K562 (cell line): ENCODE results near the gene AKT1. TPM values are rescaled to one million over a fixed set of nuclear protein-coding genes. Genes with fewer than 3 reads are reported as not detected.

Source experiments
- BRD4 ChIP-seq: fragments of 200-600 bp; sonication (generic); IDR thresholded peaks from 2 replicates; pipeline ENCODE4 v1.6.1; 2017; ENCODE audit warnings: inconsistent platforms
- CBX3 ChIP-seq, 2 experiments: IDR thresholded peaks; 1 replicate in 1 of 2; 2 replicates in 1 of 2; pipeline ENCODE4 v1.6.1; 2012; ENCODE audit warnings: inconsistent platforms in 2 of 2, low read length in 2 of 2, borderline replicate concordance in 1 of 2, control low read depth in 1 of 2
- DPF2 ChIP-seq: fragments of 450-650 bp; IDR thresholded peaks from 2 replicates; pipeline ENCODE4 v1.6.1; 2016
- EGR1 ChIP-seq: fragments of 450-650 bp; conservative IDR thresholded peaks from 2 replicates; pipeline ENCODE4 v1.6.1; 2017; ENCODE audit warnings: mild to moderate bottlenecking
- EP400 ChIP-seq: fragments of 450-650 bp; IDR thresholded peaks from 2 replicates; pipeline ENCODE4 v1.6.1; 2017; ENCODE audit warnings: antibody characterized with exemption, mild to moderate bottlenecking, moderate library complexity
- ETV1 ChIP-seq: fragments of 450-650 bp; conservative IDR thresholded peaks from 2 replicates; pipeline ENCODE4 v1.6.1; 2016; ENCODE audit warnings: missing genetic modification characterization, control low read depth, low read depth, missing compliant biosample characterization
- FOXM1 ChIP-seq, 2 experiments: fragments of 450-650 bp in 1 of 2; sonication (generic) in 1 of 2; formaldehyde crosslinking in 1 of 2; IDR thresholded peaks; 2 replicates each; pipeline versions ENCODE4 v1.6.1 to v1.9.0; 2017 to 2022; ENCODE audit warnings: low read depth in 2 of 2, mild to moderate bottlenecking in 2 of 2, missing genetic modification reagents in 1 of 2, moderate library complexity in 1 of 2
- GATAD2A ChIP-seq: fragments of 450-650 bp; IDR thresholded peaks from 2 replicates; pipeline ENCODE4 v1.6.1; 2017
- GTF2F1 ChIP-seq: IDR thresholded peaks from 2 replicates; pipeline ENCODE4 v1.6.1; 2011; ENCODE audit warnings: low read depth, low read length, improper control_type of control experiment
- MAFK ChIP-seq: IDR thresholded peaks from 2 replicates; pipeline ENCODE4 v1.6.1; 2011; ENCODE audit warnings: low read length, improper control_type of control experiment
- MIER1 ChIP-seq: fragments of 450-650 bp; IDR thresholded peaks from 2 replicates; pipeline ENCODE4 v1.6.1; 2016; ENCODE audit warnings: antibody characterized with exemption, mild to moderate bottlenecking, low read depth
- NCOA6 ChIP-seq: fragments of 450-650 bp; IDR thresholded peaks from 2 replicates; pipeline ENCODE4 v1.6.1; 2017; ENCODE audit warnings: mild to moderate bottlenecking
- NFIX ChIP-seq: fragments of 250-450 bp; sonication (Bioruptor Pico); IDR thresholded peaks from 2 replicates; pipeline ENCODE4 v1.4.0; 2020; ENCODE audit warnings: low read depth, mild to moderate bottlenecking, moderate library complexity
- POLR2G ChIP-seq: fragments of 200-400 bp; formaldehyde crosslinking; IDR thresholded peaks from 2 replicates; pipeline ENCODE4 v1.6.1; 2017; ENCODE audit warnings: low read depth, mild to moderate bottlenecking, antibody characterized with exemption, low read length, moderate library complexity
- SRSF1 ChIP-seq: fragments of 200-400 bp; formaldehyde crosslinking; IDR thresholded peaks from 2 replicates; pipeline ENCODE4 v1.6.1; 2017; ENCODE audit warnings: mild to moderate bottlenecking, low read depth, low read length, moderate library complexity
- TAF9B ChIP-seq: fragments of 450-650 bp; IDR thresholded peaks from 2 replicates; pipeline ENCODE4 v1.6.1; 2018; ENCODE audit warnings: mild to moderate bottlenecking; ENCODE audit not compliant: partially characterized antibody
- ZBED1 ChIP-seq: IDR thresholded peaks from 2 replicates; pipeline ENCODE4 v1.6.1; 2014
- ZFPM2 ChIP-seq: fragments of 250-450 bp; sonication (Bioruptor Pico); IDR thresholded peaks from 2 replicates; pipeline ENCODE4 v1.5.1; 2022; ENCODE audit warnings: mild to moderate bottlenecking
- ZFX ChIP-seq: sonication (generic); formaldehyde crosslinking; IDR thresholded peaks from 2 replicates; pipeline ENCODE4 v1.8.0; 2022; ENCODE audit warnings: mild to moderate bottlenecking, missing genetic modification reagents, moderate library complexity
- ZNF197 ChIP-seq: fragments of 200-800 bp; sonication (Bioruptor generic); IDR thresholded peaks from 2 replicates; pipeline ENCODE4 v1.6.1; 2016; ENCODE audit warnings: low read depth, missing genetic modification characterization, missing compliant biosample characterization
- ZNF263 ChIP-seq: sonication (generic); formaldehyde crosslinking; IDR thresholded peaks from 2 replicates; pipeline ENCODE4 v1.8.0; 2022; ENCODE audit warnings: mild to moderate bottlenecking, missing genetic modification reagents, borderline replicate concordance
- ZNF316 ChIP-seq: fragments of 450-650 bp; IDR thresholded peaks from 2 replicates; pipeline ENCODE4 v1.6.1; 2016
- polyA plus RNA-seq, 8 experiments: library from polyadenylated mRNA; depleted of rRNA in 4 of 8; stranded (reverse) in 5 of 8; unstranded in 3 of 8; fragments of >200 nt; fragmentation: Nextera tagmentation in 2 of 8; fragmentation: Illumina TruSeq in 1 of 8; extraction: Ambion mirVana in 2 of 8; extraction: Trizol in 1 of 8; gene quantifications; 2 replicates each; pipeline versions ENCODE4 v1.2.1 to v1.2.3, GENCODE V29; 2011 to 2014; ENCODE audit warnings: inconsistent platforms in 1 of 8, missing spikeins in 1 of 8
- total RNA-seq, 7 experiments: library from RNA; depleted of rRNA in 6 of 7; stranded (reverse); fragments of >200 nt in 6 of 7; fragmentation: Illumina TruSeq in 2 of 7; extraction: Trizol in 2 of 7; gene quantifications; 2 replicates each; pipeline versions ENCODE4 v1.2.1 to v1.2.3, GENCODE V29; 2011 to 2021; ENCODE audit warnings: low replicate concordance in 1 of 7
- TF ChIP-seq, protein P1 (sequence below): sonication (generic); IDR thresholded peaks from 2 replicates; pipeline ENCODE4 v1.6.1; 2016
- TF ChIP-seq, protein P2 (sequence below): fragments of 250-450 bp; sonication (Bioruptor Pico); IDR thresholded peaks from 2 replicates; pipeline ENCODE4 v1.5.0; 2021
- TF ChIP-seq, protein P3 (sequence below): sonication (generic); formaldehyde crosslinking; IDR thresholded peaks from 2 replicates; pipeline ENCODE4 v1.8.0; 2022; ENCODE audit warnings: mild to moderate bottlenecking, missing genetic modification reagents
- TF ChIP-seq, protein P4 (sequence below), 2 experiments: fragments of 450-650 bp; IDR thresholded peaks; 2 replicates each; pipeline ENCODE4 v1.6.1; 2018; ENCODE audit warnings: mild to moderate bottlenecking in 2 of 2, low read depth in 1 of 2; ENCODE audit not compliant: partially characterized antibody in 2 of 2

Gene AKT1
- total and polyA plus RNA-seq, 9 of the 15 experiments (the other 6 are each of a cell fraction or from before 2014, with no cell fraction given), result 0.49 to 132 (median 75.1) TPM

DNA sequence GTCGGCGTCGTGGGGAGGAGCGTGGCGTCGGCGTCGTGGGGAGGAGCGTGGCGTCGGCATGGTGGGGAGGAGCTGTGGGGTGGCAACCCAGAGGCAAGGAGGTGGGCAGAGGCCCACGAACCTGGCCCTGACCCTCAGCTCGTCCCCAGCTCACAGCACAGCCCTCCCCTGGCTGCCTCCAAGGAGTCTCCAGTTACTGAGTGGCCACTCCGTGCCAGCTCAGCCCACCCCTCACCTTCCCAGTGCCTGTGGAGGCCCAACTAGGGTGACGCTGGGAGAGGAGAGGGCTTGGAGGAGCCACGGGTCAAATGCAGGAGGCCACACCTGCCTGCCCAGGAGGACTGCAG lies 65.7 kb downstream of the AKT1 start (continued):
- no peak for TF ChIP-seq FOXM1 (IDR thresholded peaks at IDR 0.05; ENCODE audit: low read depth)
- TF ChIP-seq FOXM1 (CRISPR knock-in tag; IDR thresholded peaks at IDR 0.05; ENCODE audit: low read depth), result peak; percentile 17; the same call in 1 of the 2 replicates
- TF ChIP-seq, protein P1, sequence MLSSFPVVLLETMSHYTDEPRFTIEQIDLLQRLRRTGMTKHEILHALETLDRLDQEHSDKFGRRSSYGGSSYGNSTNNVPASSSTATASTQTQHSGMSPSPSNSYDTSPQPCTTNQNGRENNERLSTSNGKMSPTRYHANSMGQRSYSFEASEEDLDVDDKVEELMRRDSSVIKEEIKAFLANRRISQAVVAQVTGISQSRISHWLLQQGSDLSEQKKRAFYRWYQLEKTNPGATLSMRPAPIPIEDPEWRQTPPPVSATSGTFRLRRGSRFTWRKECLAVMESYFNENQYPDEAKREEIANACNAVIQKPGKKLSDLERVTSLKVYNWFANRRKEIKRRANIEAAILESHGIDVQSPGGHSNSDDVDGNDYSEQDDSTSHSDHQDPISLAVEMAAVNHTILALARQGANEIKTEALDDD, result no peak
- TF ChIP-seq MIER1, result no peak
- TF ChIP-seq SRSF1, result no peak
- TF ChIP-seq, protein P2, sequence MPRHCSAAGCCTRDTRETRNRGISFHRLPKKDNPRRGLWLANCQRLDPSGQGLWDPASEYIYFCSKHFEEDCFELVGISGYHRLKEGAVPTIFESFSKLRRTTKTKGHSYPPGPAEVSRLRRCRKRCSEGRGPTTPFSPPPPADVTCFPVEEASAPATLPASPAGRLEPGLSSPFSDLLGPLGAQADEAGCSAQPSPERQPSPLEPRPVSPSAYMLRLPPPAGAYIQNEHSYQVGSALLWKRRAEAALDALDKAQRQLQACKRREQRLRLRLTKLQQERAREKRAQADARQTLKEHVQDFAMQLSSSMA, result 0 out of 2 replicates have a peak, but pooled peaks have one; percentile 40
- no peak for TF ChIP-seq ETV1 (tag)
- TF ChIP-seq EP400, result no peak
- no peak for TF ChIP-seq BRD4
- no peak for TF ChIP-seq MAFK
- TF ChIP-seq GATAD2A, result 0 out of 2 replicates have a peak, but pooled peaks have one; percentile 44
- TF ChIP-seq CBX3 (IDR thresholded peaks at IDR 0.05; ENCODE audit: borderline replicate concordance in 1 of 2, low read length in 2 of 2), result no peak
- TF ChIP-seq GTF2F1, result no peak
- TF ChIP-seq NCOA6, result no peak
- TF ChIP-seq NFIX, result no peak
- TF ChIP-seq, protein P3, sequence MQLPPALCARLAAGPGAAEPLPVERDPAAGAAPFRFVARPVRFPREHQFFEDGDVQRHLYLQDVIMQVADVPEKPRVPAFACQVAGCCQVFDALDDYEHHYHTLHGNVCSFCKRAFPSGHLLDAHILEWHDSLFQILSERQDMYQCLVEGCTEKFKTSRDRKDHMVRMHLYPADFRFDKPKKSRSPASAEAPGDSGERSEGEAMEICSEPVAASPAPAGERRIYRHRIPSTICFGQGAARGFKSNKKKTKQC, result no peak
- TF ChIP-seq DPF2, result no peak
- TF ChIP-seq ZFPM2 (CRISPR knock-in tag), result no peak
- no peak for TF ChIP-seq ZNF316
- TF ChIP-seq, protein P4, sequence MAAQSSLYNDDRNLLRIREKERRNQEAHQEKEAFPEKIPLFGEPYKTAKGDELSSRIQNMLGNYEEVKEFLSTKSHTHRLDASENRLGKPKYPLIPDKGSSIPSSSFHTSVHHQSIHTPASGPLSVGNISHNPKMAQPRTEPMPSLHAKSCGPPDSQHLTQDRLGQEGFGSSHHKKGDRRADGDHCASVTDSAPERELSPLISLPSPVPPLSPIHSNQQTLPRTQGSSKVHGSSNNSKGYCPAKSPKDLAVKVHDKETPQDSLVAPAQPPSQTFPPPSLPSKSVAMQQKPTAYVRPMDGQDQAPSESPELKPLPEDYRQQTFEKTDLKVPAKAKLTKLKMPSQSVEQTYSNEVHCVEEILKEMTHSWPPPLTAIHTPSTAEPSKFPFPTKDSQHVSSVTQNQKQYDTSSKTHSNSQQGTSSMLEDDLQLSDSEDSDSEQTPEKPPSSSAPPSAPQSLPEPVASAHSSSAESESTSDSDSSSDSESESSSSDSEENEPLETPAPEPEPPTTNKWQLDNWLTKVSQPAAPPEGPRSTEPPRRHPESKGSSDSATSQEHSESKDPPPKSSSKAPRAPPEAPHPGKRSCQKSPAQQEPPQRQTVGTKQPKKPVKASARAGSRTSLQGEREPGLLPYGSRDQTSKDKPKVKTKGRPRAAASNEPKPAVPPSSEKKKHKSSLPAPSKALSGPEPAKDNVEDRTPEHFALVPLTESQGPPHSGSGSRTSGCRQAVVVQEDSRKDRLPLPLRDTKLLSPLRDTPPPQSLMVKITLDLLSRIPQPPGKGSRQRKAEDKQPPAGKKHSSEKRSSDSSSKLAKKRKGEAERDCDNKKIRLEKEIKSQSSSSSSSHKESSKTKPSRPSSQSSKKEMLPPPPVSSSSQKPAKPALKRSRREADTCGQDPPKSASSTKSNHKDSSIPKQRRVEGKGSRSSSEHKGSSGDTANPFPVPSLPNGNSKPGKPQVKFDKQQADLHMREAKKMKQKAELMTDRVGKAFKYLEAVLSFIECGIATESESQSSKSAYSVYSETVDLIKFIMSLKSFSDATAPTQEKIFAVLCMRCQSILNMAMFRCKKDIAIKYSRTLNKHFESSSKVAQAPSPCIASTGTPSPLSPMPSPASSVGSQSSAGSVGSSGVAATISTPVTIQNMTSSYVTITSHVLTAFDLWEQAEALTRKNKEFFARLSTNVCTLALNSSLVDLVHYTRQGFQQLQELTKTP (IDR thresholded peaks at IDR 0.05; ENCODE audit: low read depth in 1 of 2, partially characterized antibody in 2 of 2), result no peak
- TF ChIP-seq ZFX (CRISPR knock-in tag), result peak; percentile 69
- TF ChIP-seq TAF9B, result no peak
- peak; percentile 76 for TF ChIP-seq POLR2G
- TF ChIP-seq ZNF263 (CRISPR knock-in tag), result peak; percentile 91
- TF ChIP-seq ZBED1, result no peak
- TF ChIP-seq EGR1, result peak; percentile 8; the same call in 1 of the 2 replicates
- TF ChIP-seq ZNF197 (CRISPR knock-in tag), result no peak
